T-helper 17 cell (primary cell): Measurements from ENCODE around the gene NFATC1. TPM values are rescaled to one million over a fixed set of nuclear protein-coding genes. Genes with fewer than 3 reads are reported as not detected.

Source experiments
- ATAC-seq: fragments of 150-1000 bp; cut with Tn5 transposase; 2 replicates; pipeline ENCODE4 v1.10.0; 2021; ENCODE audit warnings: mild to moderate bottlenecking, moderate library complexity
- DNase-seq, 3 donors: peaks; one replicate each; pipeline versions ENCODE4 v3.0.0 to v3.0.0-alpha.2; 2020 to 2021
- H3K9me3 ChIP-seq: one replicate; pipeline ENCODE4 v1.7.0; 2013; ENCODE audit warnings: low read length, mild to moderate bottlenecking; ENCODE audit not compliant: control insufficient read depth, poor library complexity, severe bottlenecking
- H3K27ac Mint-ChIP-seq: one replicate; pipeline ENCODE4 v1.8.0; 2022; ENCODE audit warnings: mild to moderate bottlenecking, moderate library complexity, mixed read lengths
- H3K27me3 Mint-ChIP-seq: one replicate; pipeline ENCODE4 v1.8.0; 2022; ENCODE audit warnings: mixed read lengths
- H3K36me3 Mint-ChIP-seq: one replicate; pipeline ENCODE4 v1.8.0; 2022; ENCODE audit warnings: low read depth, mixed read lengths
- H3K4me1 Mint-ChIP-seq: one replicate; pipeline ENCODE4 v1.8.0; 2022; ENCODE audit warnings: mild to moderate bottlenecking, mixed read lengths
- H3K4me3 Mint-ChIP-seq: one replicate; pipeline ENCODE4 v1.8.0; 2022; ENCODE audit warnings: mild to moderate bottlenecking, moderate library complexity, mixed read lengths
- total RNA-seq, 4 donors: library from RNA in 2 of 4; stranded (reverse) in 2 of 4; gene quantifications; one replicate each; pipeline ENCODE4 v1.2.3 and lab custom pipeline; 2022 to 2026

Gene NFATC1
- total RNA-seq, 2 donors from 2014 or later: 73.4 to 77.8 TPM

DNA sequence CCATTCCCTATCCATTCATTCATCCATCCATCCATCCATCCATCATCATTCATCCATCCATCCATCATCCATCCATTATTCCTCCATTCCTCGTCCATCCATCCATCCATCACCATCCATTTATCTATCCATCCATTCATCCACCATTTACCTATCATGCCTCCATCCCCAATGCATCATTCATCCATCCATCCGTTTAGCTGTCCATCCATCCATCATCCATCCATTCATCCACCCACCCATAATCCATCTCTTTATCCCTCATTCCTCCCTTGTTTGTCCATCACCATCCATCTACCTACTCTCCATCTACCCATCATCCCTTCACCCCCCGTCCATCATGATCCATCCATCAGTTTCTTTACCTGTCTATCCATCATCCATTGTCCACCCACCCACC lies 13.6 kb downstream of the NFATC1 start:
- Mint-ChIP-seq H3K4me1 (peaks cover 27% of the 10 kb centered on the region), H3K27ac (no peak overlapping the region), H3K36me3 (peaks cover 3% of the 10 kb centered on the region), H3K27me3 (no peaks in the 10 kb centered on the region), H3K4me3 (no peak overlapping the region)
- no peaks in the 10 kb centered on the region for H3K9me3 ChIP-seq
- no peak for DNase-seq
- ATAC-seq: no peak

DNA sequence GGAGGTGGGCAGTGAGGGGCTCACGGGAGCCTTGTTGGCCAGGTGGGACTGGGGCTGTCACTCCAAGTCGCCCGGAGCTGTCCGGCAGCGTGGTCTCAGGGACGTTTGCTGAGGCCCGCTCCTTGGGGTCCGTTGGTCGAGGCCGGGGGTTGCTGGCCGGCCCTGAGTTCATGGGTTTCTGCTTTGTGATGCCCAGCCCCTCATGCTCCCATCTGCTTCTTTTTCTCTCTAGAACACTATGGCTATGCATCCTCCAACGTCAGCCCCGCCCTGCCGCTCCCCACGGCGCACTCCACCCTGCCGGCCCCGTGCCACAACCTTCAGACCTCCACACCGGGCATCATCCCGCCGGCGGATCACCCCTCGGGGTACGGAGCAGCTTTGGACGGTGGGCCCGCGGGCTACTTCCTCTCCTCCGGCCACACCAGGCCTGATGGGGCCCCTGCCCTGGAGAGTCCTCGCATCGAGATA lies 14.5 kb downstream of the NFATC1 start:
- peaks cover 20% of the 10 kb centered on the region for H3K4me1 Mint-ChIP-seq
- H3K9me3 ChIP-seq: no peaks in the 10 kb centered on the region
- ATAC-seq (no peak), DNase-seq (no peak)
- H3K27ac Mint-ChIP-seq: no peak overlapping the region
- no peaks in the 10 kb centered on the region for H3K27me3 Mint-ChIP-seq
- no peak overlapping the region for H3K4me3 Mint-ChIP-seq
- peaks cover 3% of the 10 kb centered on the region for H3K36me3 Mint-ChIP-seq

DNA sequence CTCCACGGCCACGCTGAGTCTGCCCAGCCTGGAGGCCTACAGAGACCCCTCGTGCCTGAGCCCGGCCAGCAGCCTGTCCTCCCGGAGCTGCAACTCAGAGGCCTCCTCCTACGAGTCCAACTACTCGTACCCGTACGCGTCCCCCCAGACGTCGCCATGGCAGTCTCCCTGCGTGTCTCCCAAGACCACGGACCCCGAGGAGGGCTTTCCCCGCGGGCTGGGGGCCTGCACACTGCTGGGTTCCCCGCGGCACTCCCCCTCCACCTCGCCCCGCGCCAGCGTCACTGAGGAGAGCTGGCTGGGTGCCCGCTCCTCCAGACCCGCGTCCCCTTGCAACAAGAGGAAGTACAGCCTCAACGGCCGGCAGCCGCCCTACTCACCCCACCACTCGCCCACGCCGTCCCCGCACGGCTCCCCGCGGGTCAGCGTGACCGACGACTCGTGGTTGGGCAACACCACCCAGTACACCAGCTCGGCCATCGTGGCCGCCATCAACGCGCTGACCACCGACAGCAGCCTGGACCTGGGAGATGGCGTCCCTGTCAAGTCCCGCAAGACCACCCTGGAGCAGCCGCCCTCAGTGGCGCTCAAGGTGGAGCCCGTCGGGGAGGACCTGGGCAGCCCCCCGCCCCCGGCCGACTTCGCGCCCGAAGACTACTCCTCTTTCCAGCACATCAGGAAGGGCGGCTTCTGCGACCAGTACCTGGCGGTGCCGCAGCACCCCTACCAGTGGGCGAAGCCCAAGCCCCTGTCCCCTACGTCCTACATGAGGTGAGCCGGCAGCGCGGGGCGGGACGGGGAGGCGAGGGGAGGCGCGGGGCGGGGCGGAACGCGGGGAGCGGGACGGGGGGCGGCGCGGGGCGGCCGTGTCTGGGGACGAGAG lies 15.2 kb downstream of the NFATC1 start:
- DNase-seq (no peak), ATAC-seq (no peak)
- Mint-ChIP-seq H3K27me3 (no peaks in the 10 kb centered on the region), H3K27ac (no peak overlapping the region), H3K36me3 (peaks cover 2% of the 10 kb centered on the region), H3K4me1 (peaks cover 19% of the 10 kb centered on the region), H3K4me3 (no peak overlapping the region)
- no peaks in the 10 kb centered on the region for H3K9me3 ChIP-seq

DNA sequence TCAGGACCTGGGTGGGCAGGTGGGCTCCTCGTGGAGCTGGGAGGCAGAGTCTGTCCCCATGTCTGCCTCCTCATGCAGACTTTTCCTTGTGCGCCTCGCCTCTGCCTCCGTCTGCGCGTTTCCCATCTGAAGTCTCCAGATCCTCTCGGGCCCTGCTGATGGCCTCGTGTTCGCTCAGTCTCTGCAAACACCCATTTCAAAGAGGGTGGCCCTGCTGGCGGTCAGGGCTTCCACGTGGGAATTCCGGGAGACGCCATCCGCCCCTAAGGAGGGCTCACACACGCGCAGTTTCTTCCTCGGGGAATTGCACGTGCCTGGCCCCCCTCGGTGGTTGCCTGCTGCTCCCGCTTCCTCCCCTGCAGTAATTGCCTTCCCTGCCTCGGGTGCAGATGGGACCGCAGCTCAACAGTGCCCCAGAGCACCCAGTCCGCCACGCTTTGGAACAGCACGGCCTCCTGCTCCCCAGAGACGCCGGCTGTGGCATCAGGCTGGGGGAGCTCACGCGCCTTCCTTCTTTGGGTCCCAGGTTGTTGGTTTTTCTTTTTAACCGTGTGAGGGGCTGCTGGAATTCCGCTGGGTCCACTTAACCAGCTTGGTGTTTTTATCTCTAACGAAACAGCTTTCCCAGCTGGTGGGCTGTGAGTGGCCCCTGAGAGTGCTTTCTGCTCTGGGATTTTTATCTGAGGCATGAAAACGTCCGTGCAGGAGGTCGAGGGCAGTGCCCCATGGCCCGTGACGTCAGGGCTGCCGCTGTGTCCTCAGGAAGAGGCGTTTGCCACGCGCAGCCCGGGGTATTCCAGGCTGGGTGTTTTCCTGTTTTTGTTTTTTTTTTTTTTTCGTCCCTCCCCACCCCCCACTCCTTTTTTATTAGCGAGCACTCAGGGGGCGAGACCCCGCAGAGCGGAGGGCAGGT lies 16.1 kb downstream of the NFATC1 start:
- DNase-seq: no peak
- H3K27ac Mint-ChIP-seq: no peak overlapping the region
- ATAC-seq: no peak

DNA sequence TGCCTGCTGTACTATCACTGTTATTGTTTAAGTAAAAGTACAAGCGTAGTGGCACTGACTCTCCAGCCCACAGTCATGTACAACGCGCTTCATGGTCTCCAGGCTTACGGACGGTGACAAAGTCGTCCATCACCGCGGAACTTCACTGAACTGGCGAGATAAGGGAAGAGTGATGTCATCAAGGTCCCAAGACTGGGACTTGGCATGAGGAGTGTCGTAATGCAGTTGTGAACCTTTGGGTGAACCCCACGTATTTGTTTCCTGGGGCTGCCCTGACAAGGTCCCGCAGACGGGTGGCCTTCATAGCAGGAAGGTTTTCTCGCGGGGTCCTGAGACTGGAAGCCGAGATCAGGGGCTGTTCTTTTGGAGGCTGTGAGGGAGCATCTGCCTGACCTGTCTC lies 17.3 kb downstream of the NFATC1 start:
- Mint-ChIP-seq H3K36me3 (no peaks in the 10 kb centered on the region), H3K27ac (no peak overlapping the region), H3K4me3 (no peak overlapping the region), H3K4me1 (peaks cover 20% of the 10 kb centered on the region), H3K27me3 (no peaks in the 10 kb centered on the region)
- H3K9me3 ChIP-seq: no peaks in the 10 kb centered on the region
- DNase-seq: no peak
- no peak for ATAC-seq

More for the DNA sequence above, 16.1 kb downstream of the NFATC1 start:
- Mint-ChIP-seq H3K36me3 (no peaks in the 10 kb centered on the region), H3K4me1 (peaks cover 21% of the 10 kb centered on the region), H3K27me3 (no peaks in the 10 kb centered on the region), H3K4me3 (peak overlapping the region; percentile 46)
- H3K9me3 ChIP-seq: no peaks in the 10 kb centered on the region

DNA sequence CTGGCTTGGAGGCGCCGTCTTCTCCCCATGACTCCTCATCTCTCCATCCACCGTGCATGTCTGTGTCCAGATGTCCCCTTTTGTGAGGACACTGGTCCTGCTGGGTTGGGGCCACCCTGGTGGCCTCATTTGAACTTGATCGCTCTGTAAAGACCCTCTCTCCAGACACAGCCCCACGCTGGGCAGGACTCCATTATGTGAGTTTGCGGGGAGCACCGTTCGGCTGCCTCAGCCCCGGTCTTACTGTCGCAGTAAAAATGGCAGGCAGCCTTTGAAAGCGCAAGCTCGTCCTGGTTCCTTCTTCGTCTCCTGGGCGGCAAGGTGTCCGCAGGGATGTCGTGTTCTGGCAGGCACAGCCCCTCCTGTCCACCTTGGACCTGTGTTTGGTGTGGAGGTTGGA lies 17.7 kb downstream of the NFATC1 start:
- no peaks in the 10 kb centered on the region for H3K27me3 Mint-ChIP-seq
- no peaks in the 10 kb centered on the region for H3K36me3 Mint-ChIP-seq
- ATAC-seq: no peak
- H3K27ac Mint-ChIP-seq: peak overlapping the region; percentile 34
- no peak overlapping the region for H3K4me3 Mint-ChIP-seq
- no peaks in the 10 kb centered on the region for H3K9me3 ChIP-seq
- no peak for DNase-seq
- H3K4me1 Mint-ChIP-seq: peaks cover 20% of the 10 kb centered on the region

DNA sequence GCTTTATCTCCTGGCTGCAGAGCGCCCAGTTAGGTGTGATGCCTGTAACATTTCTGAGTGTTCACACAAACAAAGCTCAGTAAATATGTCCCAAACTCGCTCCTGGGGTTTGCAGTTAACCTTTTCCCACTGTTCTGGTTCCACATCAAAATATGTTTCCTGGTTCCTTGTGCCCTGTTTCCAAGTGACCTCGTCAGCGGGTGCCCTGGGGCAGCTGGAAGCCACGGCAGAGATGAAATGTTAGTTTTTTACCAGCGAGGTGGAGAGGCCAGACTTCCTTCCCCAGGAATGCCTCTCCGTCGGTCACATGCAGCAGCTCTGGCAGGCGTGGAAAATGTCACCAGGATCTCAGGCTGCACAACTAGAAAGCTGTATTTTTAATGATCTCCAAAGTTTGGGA lies 18.2 kb downstream of the NFATC1 start:
- no peaks in the 10 kb centered on the region for H3K36me3 Mint-ChIP-seq
- H3K27ac Mint-ChIP-seq: peak overlapping the region; percentile 34
- no peak overlapping the region for H3K4me3 Mint-ChIP-seq
- H3K4me1 Mint-ChIP-seq: peaks cover 20% of the 10 kb centered on the region
- ATAC-seq (no peak), DNase-seq (no peak)
- H3K27me3 Mint-ChIP-seq: no peaks in the 10 kb centered on the region
- no peaks in the 10 kb centered on the region for H3K9me3 ChIP-seq

DNA sequence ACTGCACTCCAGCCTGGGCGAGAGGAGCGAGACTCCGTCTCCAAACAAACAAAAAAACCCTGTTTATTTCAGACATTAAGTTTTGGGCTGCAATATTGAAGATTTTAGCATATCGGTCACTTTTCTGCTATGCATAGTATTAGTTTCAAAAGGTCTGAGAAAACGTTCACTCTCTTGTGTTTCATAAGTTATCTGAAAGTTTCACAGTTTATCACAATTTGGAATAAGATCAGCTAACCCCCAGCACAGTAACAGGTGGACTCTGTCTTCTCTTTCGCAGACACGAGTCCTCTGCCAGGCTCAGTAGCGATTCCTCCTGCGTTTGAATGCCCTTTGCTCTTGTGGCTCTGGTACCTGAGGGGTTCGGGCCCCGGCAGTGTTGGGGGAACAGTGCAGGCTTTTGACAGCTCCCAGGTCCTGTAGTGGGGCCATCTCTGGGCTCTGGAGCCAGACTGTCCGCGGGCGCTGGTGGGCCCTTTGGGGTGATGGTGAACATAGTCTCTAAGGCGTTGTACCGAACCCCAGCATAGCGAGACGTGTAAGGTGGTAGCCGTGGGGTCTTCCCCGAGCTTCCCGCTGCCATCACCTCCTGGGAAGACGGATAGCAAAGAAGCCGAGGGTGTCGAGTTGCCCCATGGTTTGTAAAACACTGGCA lies 20.4 kb downstream of the NFATC1 start:
- peaks cover 3% of the 10 kb centered on the region for H3K36me3 Mint-ChIP-seq
- H3K27me3 Mint-ChIP-seq: no peaks in the 10 kb centered on the region
- no peak overlapping the region for H3K4me3 Mint-ChIP-seq

DNA sequence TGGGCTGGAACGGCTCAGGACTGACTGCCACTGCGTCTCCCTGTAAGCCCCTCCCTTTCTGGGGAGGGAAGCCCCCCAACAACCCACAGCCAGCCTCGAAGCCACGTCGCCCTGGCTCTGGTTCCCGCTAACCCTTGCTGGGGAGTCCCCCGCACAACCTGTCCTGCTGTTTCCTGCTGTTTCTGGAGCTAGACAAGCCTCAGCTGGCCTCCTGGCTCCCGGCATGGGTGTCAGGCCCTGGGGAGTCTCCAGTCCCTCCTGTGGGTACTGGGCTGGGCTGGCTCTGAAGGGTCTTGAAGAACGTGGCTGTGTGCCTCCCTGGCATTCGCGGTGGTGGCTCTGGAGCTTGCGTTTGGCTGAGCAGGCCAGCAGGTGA lies 20.9 kb downstream of the NFATC1 start:
- peaks cover 29% of the 10 kb centered on the region for H3K4me1 Mint-ChIP-seq
- no peak overlapping the region for H3K4me3 Mint-ChIP-seq
- peak overlapping the region; percentile 14 for H3K27ac Mint-ChIP-seq

More for the DNA sequence above, 20.4 kb downstream of the NFATC1 start:
- DNase-seq: no peak
- peaks cover 29% of the 10 kb centered on the region for H3K4me1 Mint-ChIP-seq
- no peak for ATAC-seq
- H3K9me3 ChIP-seq: no peaks in the 10 kb centered on the region
- peak overlapping the region; percentile 14 for H3K27ac Mint-ChIP-seq

DNA sequence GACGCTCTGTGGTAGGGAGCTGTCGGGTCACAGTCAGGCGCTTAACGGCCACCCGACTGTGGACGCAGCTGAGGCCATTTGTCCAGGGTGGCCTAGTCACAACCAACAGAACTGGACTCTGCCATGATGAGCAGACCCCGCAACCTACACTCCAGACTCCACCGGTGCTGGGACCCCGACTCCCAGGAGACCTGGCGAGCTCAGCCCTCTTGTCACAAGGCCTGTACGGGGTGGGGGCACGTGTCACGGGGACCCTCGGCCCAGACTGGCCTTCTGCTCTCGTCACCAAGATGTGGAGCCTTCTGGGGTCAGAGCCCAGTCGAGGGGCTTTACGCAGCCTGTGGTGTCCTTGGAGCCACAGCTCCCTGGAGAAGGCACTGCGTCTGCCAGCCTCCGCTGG lies 22.5 kb downstream of the NFATC1 start:
- H3K4me3 Mint-ChIP-seq: no peak overlapping the region
- H3K27ac Mint-ChIP-seq: no peak overlapping the region
- DNase-seq: no peak
- no peaks in the 10 kb centered on the region for H3K9me3 ChIP-seq
- H3K27me3 Mint-ChIP-seq: no peaks in the 10 kb centered on the region
- H3K36me3 Mint-ChIP-seq: peaks cover 3% of the 10 kb centered on the region
- peaks cover 32% of the 10 kb centered on the region for H3K4me1 Mint-ChIP-seq
- no peak for ATAC-seq

More for the DNA sequence above, 20.9 kb downstream of the NFATC1 start:
- Mint-ChIP-seq H3K27me3 (no peaks in the 10 kb centered on the region), H3K36me3 (peaks cover 3% of the 10 kb centered on the region)
- H3K9me3 ChIP-seq: no peaks in the 10 kb centered on the region
- DNase-seq (no peak), ATAC-seq (no peak)

DNA sequence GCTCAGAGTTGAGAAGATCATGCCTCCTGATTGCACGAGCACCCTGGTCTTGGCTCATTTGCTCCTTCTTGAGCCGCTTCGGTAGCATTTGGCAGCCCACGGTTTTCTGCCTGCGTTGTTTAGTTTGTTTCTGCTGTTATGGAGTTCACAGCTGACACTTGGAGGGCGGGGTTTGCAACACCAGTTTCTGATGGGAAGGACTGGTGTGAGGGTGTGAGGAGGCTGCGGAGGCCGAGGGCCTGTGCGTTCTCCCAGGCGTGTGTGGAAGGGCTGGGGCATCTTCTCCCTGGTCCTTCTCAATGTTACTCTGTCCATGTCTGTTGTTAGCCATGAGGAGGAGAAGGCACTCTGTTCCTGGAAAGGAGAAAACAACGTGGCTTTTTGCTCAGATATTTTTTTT lies 22.9 kb downstream of the NFATC1 start:
- DNase-seq: no peak
- H3K36me3 Mint-ChIP-seq: peaks cover 3% of the 10 kb centered on the region
- no peaks in the 10 kb centered on the region for H3K27me3 Mint-ChIP-seq
- no peak for ATAC-seq
- H3K4me1 Mint-ChIP-seq: peaks cover 30% of the 10 kb centered on the region
- H3K27ac Mint-ChIP-seq: no peak overlapping the region
- H3K9me3 ChIP-seq: no peaks in the 10 kb centered on the region
- H3K4me3 Mint-ChIP-seq: no peak overlapping the region

DNA sequence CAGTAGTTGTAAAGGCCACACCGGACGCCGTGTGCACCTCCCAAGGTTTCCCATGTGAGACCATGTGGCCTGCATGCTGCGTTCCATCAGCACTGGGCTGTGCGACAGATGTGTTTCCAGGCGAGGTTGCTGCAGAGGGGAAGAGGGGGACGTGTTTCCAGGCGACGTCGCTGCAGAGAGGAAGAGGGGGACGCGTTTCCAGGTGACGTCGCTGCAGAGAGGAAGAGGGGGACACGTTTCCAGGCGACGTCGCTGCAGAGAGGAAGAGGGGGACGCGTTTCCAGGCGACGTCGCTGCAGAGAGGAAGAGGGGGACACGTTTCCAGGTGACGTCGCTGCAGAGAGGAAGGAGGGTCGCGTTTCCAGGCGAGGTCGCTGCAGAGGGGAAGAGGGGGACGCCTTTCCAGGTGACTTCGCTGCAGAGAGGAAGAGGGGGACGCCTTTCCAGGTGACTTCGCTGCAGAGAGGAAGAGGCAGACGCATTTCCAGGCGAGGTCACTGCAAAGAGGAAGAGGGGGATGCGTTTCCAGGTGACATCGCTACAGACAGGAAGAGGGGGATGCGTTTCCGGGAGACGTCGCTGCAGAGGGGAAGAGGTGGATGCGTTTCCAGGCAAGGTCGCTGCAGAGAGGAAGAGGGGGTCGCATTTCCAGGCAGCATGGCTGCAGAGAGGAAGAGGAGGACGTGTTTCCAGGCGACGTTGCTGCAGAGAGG lies 24.5 kb downstream of the NFATC1 start:
- H3K4me3 Mint-ChIP-seq: peak overlapping the region; percentile 37
- peak overlapping the region; percentile 89 for H3K27ac Mint-ChIP-seq
- DNase-seq (no peak), ATAC-seq (no peak)
- H3K9me3 ChIP-seq: no peaks in the 10 kb centered on the region
- peaks cover 10% of the 10 kb centered on the region for H3K36me3 Mint-ChIP-seq
- H3K27me3 Mint-ChIP-seq: no peaks in the 10 kb centered on the region
- H3K4me1 Mint-ChIP-seq: peaks cover 33% of the 10 kb centered on the region
